NCI-H82 (cell line): Measurements from ENCODE around the gene ENO1.
"Not testable (repeated sequence)": the region's sequence is repeated elsewhere in the genome, so short reads cannot be mapped to it uniquely, and the experiment has no call there.

ENCODE experiments used
- DNase-seq: peaks from one replicate; lab custom pipeline; 2025; lab: John Stamatoyannopoulos, UW

The ENO1 gene

GRCh38 chr1:8878448-8878697 is at the start of gene ENO1:
ENO1 (minus strand) TSS chr1:8878686; CDS start chr1:8874908, 3,778 bp downstream.
- DNase-seq = no peak

- DNase-seq = no peak
These were observed 48.5 kb upstream of the ENO1 start for GRCh38 chr1:8926707-8927694.

- DNase-seq = no peak
These were observed 47.5 kb upstream of the ENO1 start for GRCh38 chr1:8925960-8926359.

GRCh38 chr1:8925406-8925805 is 46.9 kb upstream of the ENO1 start:
- no peak for DNase-seq

GRCh38 chr1:8922962-8923361 is 44.5 kb upstream of the ENO1 start:
- DNase-seq = no peak

GRCh38 chr1:8917536-8917935 is 39.0 kb upstream of the ENO1 start:
- not testable (repeated sequence) for DNase-seq

- no peak for DNase-seq
These were observed 37.0 kb upstream of the ENO1 start for GRCh38 chr1:8915446-8915845.

GRCh38 chr1:8914466-8914865 is 36.0 kb upstream of the ENO1 start:
- no peak for DNase-seq

GRCh38 chr1:8913457-8913856 is 35.0 kb upstream of the ENO1 start:
- DNase-seq = no peak

GRCh38 chr1:8911416-8912309 is 33.2 kb upstream of the ENO1 start:
- DNase-seq = no peak

- no peak for DNase-seq
These were observed 32.4 kb upstream of the ENO1 start for GRCh38 chr1:8910914-8911313.

- DNase-seq = no peak
These were observed 31.8 kb upstream of the ENO1 start for GRCh38 chr1:8910331-8910730.

- DNase-seq = no peak
These were observed 30.1 kb upstream of the ENO1 start for GRCh38 chr1:8908388-8909151.

- DNase-seq = no peak
These were observed 27.2 kb upstream of the ENO1 start for GRCh38 chr1:8905582-8906191.

GRCh38 chr1:8903908-8904650 is 25.6 kb upstream of the ENO1 start:
- DNase-seq = no peak

- DNase-seq = no peak
These were observed 24.9 kb upstream of the ENO1 start for GRCh38 chr1:8903410-8903809.

GRCh38 chr1:8902765-8903164 is 24.3 kb upstream of the ENO1 start:
- DNase-seq = no peak

GRCh38 chr1:8900684-8901083 is 22.2 kb upstream of the ENO1 start:
- DNase-seq = not testable (repeated sequence)

- no peak for DNase-seq
These were observed 20.6 kb upstream of the ENO1 start for GRCh38 chr1:8899046-8899445.

GRCh38 chr1:8898418-8898817 is 19.9 kb upstream of the ENO1 start:
- not testable (repeated sequence) for DNase-seq

GRCh38 chr1:8897505-8897904 is 19.0 kb upstream of the ENO1 start:
- not testable (repeated sequence) for DNase-seq
